H9 (cell line): Measurements from ENCODE around the gene CPXM2. TPM values are rescaled to one million over a fixed set of nuclear protein-coding genes. Genes with fewer than 3 reads are reported as not detected.

Source experiments
- DNase-seq: peaks from one replicate; pipeline ENCODE4 v3.0.0-alpha.2; 2017
- H2AFZ ChIP-seq: one replicate; pipeline ENCODE4 v1.6.1; 2013; ENCODE audit warnings: mild to moderate bottlenecking, low read length, control low read depth, moderate library complexity
- H2AK5ac ChIP-seq: 2 replicates; pipeline ENCODE4 v1.6.1; 2013; ENCODE audit warnings: low read length, control low read depth, mixed read lengths; ENCODE audit not compliant: insufficient read length
- H2BK120ac ChIP-seq: one replicate; pipeline ENCODE4 v1.6.1; 2013; ENCODE audit warnings: low read depth, mild to moderate bottlenecking, low read length, control low read depth, inconsistent platforms; ENCODE audit not compliant: poor library complexity, severe bottlenecking
- H2BK12ac ChIP-seq: 2 replicates; pipeline ENCODE4 v1.6.1; 2013; ENCODE audit warnings: low read length, control low read depth, mixed read lengths, low read depth; ENCODE audit not compliant: insufficient read length
- H2BK15ac ChIP-seq: 2 replicates; pipeline ENCODE4 v1.6.1; 2013; ENCODE audit warnings: low read depth, low read length, control low read depth
- H2BK20ac ChIP-seq: one replicate; pipeline ENCODE4 v1.6.1; 2013; ENCODE audit warnings: low read depth, mild to moderate bottlenecking, low read length, control low read depth, inconsistent platforms; ENCODE audit not compliant: poor library complexity, severe bottlenecking
- H2BK5ac ChIP-seq: 2 replicates; pipeline ENCODE4 v1.6.1; 2013; ENCODE audit warnings: low read length, control low read depth, mixed read lengths; ENCODE audit not compliant: insufficient read length
- H3K14ac ChIP-seq: 2 replicates; pipeline ENCODE4 v1.6.1; 2013; ENCODE audit warnings: low read length, control low read depth; ENCODE audit not compliant: insufficient read depth
- H3K18ac ChIP-seq: 2 replicates; pipeline ENCODE4 v1.6.1; 2013; ENCODE audit warnings: low read depth, mild to moderate bottlenecking, mixed read lengths, low read length, control low read depth; ENCODE audit not compliant: insufficient read length
- H3K23ac ChIP-seq: 2 replicates; pipeline ENCODE4 v1.6.1; 2013; ENCODE audit warnings: low read length, control low read depth, mixed read lengths, low read depth; ENCODE audit not compliant: insufficient read length
- H3K23me2 ChIP-seq: 2 replicates; pipeline ENCODE4 v1.6.1; 2013; ENCODE audit warnings: low read depth, mild to moderate bottlenecking, mixed read lengths, low read length, control low read depth; ENCODE audit not compliant: insufficient read length, poor library complexity, severe bottlenecking
- H3K27ac ChIP-seq: 2 replicates; pipeline ENCODE4 v1.5.1; 2013; ENCODE audit warnings: low read length, control low read depth, mixed read lengths, low read depth; ENCODE audit not compliant: insufficient read length
- H3K27me3 ChIP-seq: 2 replicates; pipeline ENCODE4 v1.6.1; 2013; ENCODE audit warnings: low read length, control low read depth, inconsistent platforms; ENCODE audit not compliant: insufficient read depth
- H3K4ac ChIP-seq: 2 replicates; pipeline ENCODE4 v1.6.1; 2013; ENCODE audit warnings: low read depth, mild to moderate bottlenecking, control low read depth, inconsistent platforms, low read length, moderate library complexity
- H3K4me1 ChIP-seq: 2 replicates; pipeline ENCODE4 v1.6.1; 2013; ENCODE audit warnings: low read length, control low read depth, inconsistent platforms; ENCODE audit not compliant: insufficient read depth
- H3K4me2 ChIP-seq: 2 replicates; pipeline ENCODE4 v1.6.1; 2013; ENCODE audit warnings: low read length, control low read depth, mixed read lengths; ENCODE audit not compliant: insufficient read length, insufficient read depth
- H3K56ac ChIP-seq: 2 replicates; pipeline ENCODE4 v1.6.1; 2013; ENCODE audit warnings: low read depth, mild to moderate bottlenecking, mixed read lengths, low read length, control low read depth; ENCODE audit not compliant: insufficient read length
- H3K79me1 ChIP-seq: 2 replicates; pipeline ENCODE4 v1.6.1; 2013; ENCODE audit warnings: low read depth, mild to moderate bottlenecking, moderate library complexity, low read length, control low read depth, inconsistent platforms; ENCODE audit not compliant: insufficient read depth, poor library complexity, severe bottlenecking
- H3K79me2 ChIP-seq: 2 replicates; pipeline ENCODE4 v1.6.1; 2013; ENCODE audit warnings: low read length, control low read depth, inconsistent platforms; ENCODE audit not compliant: insufficient read depth
- H3K9ac ChIP-seq: 2 replicates; pipeline ENCODE4 v1.6.1; 2013; ENCODE audit warnings: low read length, control low read depth, mixed read lengths; ENCODE audit not compliant: insufficient read length; ENCODE audit errors: extremely low read depth
- H3K9me3 ChIP-seq: one replicate; pipeline ENCODE4 v1.6.1; 2013; ENCODE audit warnings: low read depth, low read length, inconsistent platforms; ENCODE audit not compliant: control insufficient read depth
- H3T11ph ChIP-seq: one replicate; pipeline ENCODE4 v1.6.1; 2013; ENCODE audit warnings: mild to moderate bottlenecking, low read length, control low read depth, inconsistent platforms
- H4K20me1 ChIP-seq: one replicate; pipeline ENCODE4 v1.6.1; 2013; ENCODE audit not compliant: control insufficient read depth, insufficient read length, insufficient read depth
- H4K5ac ChIP-seq: 2 replicates; pipeline ENCODE4 v1.6.1; 2013; ENCODE audit warnings: low read depth, mild to moderate bottlenecking, mixed read lengths, low read length, control low read depth; ENCODE audit not compliant: insufficient read length
- H4K8ac ChIP-seq: replicated peaks from 2 replicates; pipeline ENCODE4 v1.6.1; 2013; ENCODE audit warnings: low read length, control low read depth, mixed read lengths, low read depth; ENCODE audit not compliant: insufficient read length
- H4K91ac ChIP-seq: 2 replicates; pipeline ENCODE4 v1.6.1; 2013; ENCODE audit warnings: low read depth, mild to moderate bottlenecking, moderate library complexity, mixed read lengths, low read length, control low read depth; ENCODE audit not compliant: insufficient read length
- H3K27ac Mint-ChIP-seq, 3 experiments: 2 replicates in 2 of 3; 3 replicates in 1 of 3; pipeline ENCODE4 v1.8.0; 2020 to 2021; ENCODE audit warnings: mixed read lengths in 3 of 3, mild to moderate bottlenecking in 1 of 3, moderate library complexity in 1 of 3
- H3K27me3 Mint-ChIP-seq: 2 replicates; pipeline ENCODE4 v1.8.0; 2021; ENCODE audit warnings: low read depth, mild to moderate bottlenecking, moderate library complexity, mixed read lengths
- H3K36me3 Mint-ChIP-seq, 3 experiments: 2 replicates in 2 of 3; 3 replicates in 1 of 3; pipeline ENCODE4 v1.8.0; 2020 to 2021; ENCODE audit warnings: low read depth in 3 of 3, mixed read lengths in 3 of 3; ENCODE audit not compliant: insufficient read depth in 1 of 3
- H3K4me1 Mint-ChIP-seq, 2 experiments: 2 replicates each; pipeline ENCODE4 v1.8.0; 2020; ENCODE audit warnings: mixed read lengths in 2 of 2
- H3K4me3 Mint-ChIP-seq, 2 experiments: 2 replicates in 1 of 2; 3 replicates in 1 of 2; pipeline ENCODE4 v1.8.0; 2020 to 2021; ENCODE audit warnings: mild to moderate bottlenecking in 2 of 2, mixed read lengths in 2 of 2, moderate library complexity in 1 of 2
- H3K9me3 Mint-ChIP-seq, 2 experiments: 2 replicates in 1 of 2; 3 replicates in 1 of 2; pipeline ENCODE4 v1.8.0; 2020; ENCODE audit warnings: mild to moderate bottlenecking in 2 of 2, mixed read lengths in 2 of 2, moderate library complexity in 1 of 2
- CTCF ChIP-seq: fragments of 200-600 bp; sonication (generic); conservative IDR thresholded peaks from 3 replicates; pipeline ENCODE4 v1.8.0; 2021; ENCODE audit warnings: antibody characterized with exemption, mild to moderate bottlenecking
- WGBS: extraction: QIAGEN DNeasy Blood & Tissue Kit; methylation state at CpG from one replicate; pipeline ENCODE4 v1.1.7; 2013; ENCODE audit warnings: missing lambda C conversion rate, low lambda C conversion rate, mixed read lengths; ENCODE audit not compliant: insufficient read length; ENCODE audit errors: extremely low coverage; 5-methylcytosine and 5-hydroxymethylcytosine counted together
- total RNA-seq: library from RNA; stranded (reverse); gene quantifications from 2 replicates; pipeline ENCODE4 v1.2.1, GENCODE V29; 2021

CPXM2 gene
- total RNA-seq, 1 experiment from 2014 or later, result 1.7 TPM

- Histone ChIP-seq H3K79me1 (no peaks in the 10 kb centered on the region), H2BK12ac (no peak overlapping the region), H2BK5ac (no peak overlapping the region), H3K56ac (no peak overlapping the region), H4K5ac (no peak overlapping the region), H2BK15ac (no peak overlapping the region), H2BK120ac (no peak overlapping the region), H4K8ac (no peak overlapping the region), H3K23me2 (no peaks in the 10 kb centered on the region), H4K91ac (no peak overlapping the region), H2AFZ (no peak overlapping the region), H3K27me3 (no peaks in the 10 kb centered on the region), H3K9me3 (no peaks in the 10 kb centered on the region), H3T11ph (no peak overlapping the region), H3K79me2 (no peaks in the 10 kb centered on the region), H3K27ac (no peak overlapping the region), H3K14ac (no peak overlapping the region), H3K4me2 (no peak overlapping the region), H3K9ac (no peak overlapping the region), H3K18ac (no peak overlapping the region), H3K4ac (no peak overlapping the region), H2BK20ac (no peak overlapping the region), H3K23ac (no peak overlapping the region), H2AK5ac (no peak overlapping the region), H3K4me1 (no peaks in the 10 kb centered on the region), H4K20me1 (no peaks in the 10 kb centered on the region)
- no peak for TF ChIP-seq CTCF
- Mint-ChIP-seq H3K27me3 (peaks cover 2% of the 10 kb centered on the region), H3K4me1 (peaks cover 33 to 38% of the 10 kb centered on the region in 2 experiments), H3K27ac (0 out of 7 replicates have a peak overlapping the region, but pooled peaks of 1 of the 3 experiments have one; percentile 2), H3K9me3 (no peaks in the 10 kb centered on the region), H3K36me3 (peaks cover 0 to 10% (median 8%) of the 10 kb centered on the region in 3 experiments; a peak in 4 of 7 replicates), H3K4me3 (no peak overlapping the region)
- no peak for DNase-seq
- WGBS, result no CpG with 5 or more reads among the region's 6 CpGs
Observed at GRCh38 chr10:123865880-123866279, 25.7 kb downstream of the CPXM2 start.
